ENCODE data around the gene ZNF785.

- no peak for TF ChIP-seq CTCF (conservative IDR thresholded peaks at IDR 0.05)
- TF ChIP-seq ZFX (IDR thresholded peaks at IDR 0.05), result no peak
Measured at GRCh38 chr16:30605158-30605557, 19.7 kb upstream of the ZNF785 start.
